Karpas-422 (cell line): ENCODE results near the gene MKNK1. TPM values are rescaled to one million over a fixed set of nuclear protein-coding genes. Genes with fewer than 3 reads are reported as not detected.

Source experiments
- DNase-seq: peaks from one replicate; pipeline ENCODE4 v3.0.0-alpha.2; 2015
- H2AFZ ChIP-seq: fragments of 200-600 bp; sonication (generic); 2 replicates; pipeline ENCODE4 v1.6.1; 2014; ENCODE audit warnings: antibody characterized with exemption, low read length, mixed read lengths
- H3K27ac ChIP-seq: fragments of 200-600 bp; sonication (generic); 2 replicates; pipeline ENCODE4 v1.5.1; 2014; ENCODE audit warnings: mild to moderate bottlenecking, low read length, moderate library complexity
- H3K27me3 ChIP-seq: fragments of 200-600 bp; sonication (generic); 2 replicates; pipeline ENCODE4 v1.6.1; 2014; ENCODE audit warnings: low read length, mixed read lengths
- H3K36me3 ChIP-seq: fragments of 200-600 bp; sonication (generic); 2 replicates; pipeline ENCODE4 v1.6.1; 2014; ENCODE audit warnings: low read length, mixed read lengths; ENCODE audit not compliant: insufficient read depth
- H3K4me1 ChIP-seq: fragments of 200-600 bp; sonication (generic); 2 replicates; pipeline ENCODE4 v1.6.1; 2014; ENCODE audit warnings: mild to moderate bottlenecking, low read length, mixed read lengths
- H3K4me2 ChIP-seq: fragments of 200-600 bp; sonication (generic); 2 replicates; pipeline ENCODE4 v1.6.1; 2014; ENCODE audit warnings: low read length, low read depth, mild to moderate bottlenecking; ENCODE audit not compliant: poor library complexity, severe bottlenecking
- H3K4me3 ChIP-seq: fragments of 200-600 bp; sonication (generic); 2 replicates; pipeline ENCODE4 v1.5.1; 2014; ENCODE audit warnings: mild to moderate bottlenecking, antibody characterized with exemption, low read length, mixed read lengths
- H3K79me2 ChIP-seq: fragments of 200-600 bp; sonication (generic); 2 replicates; pipeline ENCODE4 v1.6.1; 2014; ENCODE audit warnings: mild to moderate bottlenecking, low read length, mixed read lengths
- H3K9ac ChIP-seq: fragments of 200-600 bp; sonication (generic); 2 replicates; pipeline ENCODE4 v1.6.0; 2014; ENCODE audit warnings: low read length
- H3K9me2 ChIP-seq: fragments of 200-600 bp; sonication (generic), shearing (Covaris generic); replicated peaks from 2 replicates; pipeline ENCODE4 v1.6.0; 2014; ENCODE audit warnings: mild to moderate bottlenecking, low read length, moderate library complexity; ENCODE audit not compliant: insufficient read depth
- H3K9me3 ChIP-seq: fragments of 300-700, 200-600 bp; sonication (generic); 2 replicates; pipeline ENCODE4 v1.6.1; 2014; ENCODE audit warnings: low read length, mixed read lengths
- H4K20me1 ChIP-seq: fragments of 200-600 bp; sonication (generic); 2 replicates; pipeline ENCODE4 v1.6.1; 2014; ENCODE audit warnings: mild to moderate bottlenecking, antibody characterized with exemption, low read length, low read depth; ENCODE audit not compliant: insufficient read depth
- total RNA-seq: library from RNA; depleted of rRNA; stranded (reverse); fragments of >200 nt; shearing (Covaris generic); gene quantifications from 2 replicates; pipeline ENCODE4 v1.2.3, GENCODE V29; 2014; ENCODE audit warnings: low replicate concordance

Gene MKNK1
- total RNA-seq, 1 experiment from 2014 or later, result 14.0 TPM

DNA sequence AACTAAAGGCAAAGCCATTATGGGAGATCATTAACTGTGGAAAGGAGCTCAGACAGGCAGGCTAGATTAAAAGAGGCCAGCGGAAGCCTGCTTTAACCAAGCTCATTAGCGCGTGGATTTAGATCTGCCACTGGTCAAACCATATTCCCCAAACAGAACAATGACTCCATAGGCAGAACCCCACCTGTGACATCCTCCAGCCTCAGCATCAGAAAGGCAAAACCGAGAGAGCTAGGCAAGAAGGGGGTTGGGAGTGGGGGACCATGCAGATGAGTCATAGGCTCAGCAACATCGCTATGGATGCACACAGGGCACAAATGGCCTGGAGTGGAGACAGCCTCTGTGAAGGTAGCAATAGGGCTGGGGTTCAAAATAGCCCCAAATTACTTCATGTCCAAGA, 20.6 kb downstream of the MKNK1 start:
- H3K36me3 ChIP-seq, result peaks cover 3% of the 10 kb centered on the region; the same call in 1 of the 2 replicates
- H3K9ac ChIP-seq, result no peak overlapping the region
- no peaks in the 10 kb centered on the region for H3K4me1 ChIP-seq
- no peaks in the 10 kb centered on the region for H3K27me3 ChIP-seq
- no peak overlapping the region for H3K4me3 ChIP-seq
- no peak for DNase-seq
- H3K4me2 ChIP-seq, result no peak overlapping the region
- H3K9me2 ChIP-seq, result no peaks in the 10 kb centered on the region
- H4K20me1 ChIP-seq, result no peaks in the 10 kb centered on the region
- H3K27ac ChIP-seq, result no peak overlapping the region
- H3K9me3 ChIP-seq, result no peaks in the 10 kb centered on the region
- H3K79me2 ChIP-seq, result no peaks in the 10 kb centered on the region
- H2AFZ ChIP-seq, result no peak overlapping the region

DNA sequence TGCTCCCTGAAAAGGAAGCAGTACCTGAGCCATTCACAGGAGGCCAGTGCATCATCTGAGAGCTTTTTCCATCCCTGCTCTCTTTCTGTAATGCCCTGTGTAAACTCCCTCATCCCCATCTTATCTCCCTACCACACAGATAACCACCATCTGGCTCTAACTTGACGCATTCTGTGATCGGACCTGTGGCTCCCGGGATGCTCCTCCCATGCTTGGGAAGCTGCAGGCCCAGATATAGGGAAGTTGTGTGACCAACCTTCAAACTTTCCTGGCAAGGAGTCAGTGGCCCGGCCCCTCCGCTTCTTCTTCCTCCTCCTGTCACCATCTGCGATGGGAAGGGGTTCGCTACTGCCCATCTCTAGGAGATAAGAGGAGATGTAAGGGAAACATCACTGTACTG, 21.1 kb downstream of the MKNK1 start:
- Histone ChIP-seq H3K4me1 (no peaks in the 10 kb centered on the region), H2AFZ (no peak overlapping the region), H4K20me1 (no peaks in the 10 kb centered on the region), H3K4me2 (no peak overlapping the region), H3K9ac (no peak overlapping the region), H3K79me2 (no peaks in the 10 kb centered on the region), H3K27me3 (no peaks in the 10 kb centered on the region), H3K27ac (no peak overlapping the region), H3K4me3 (no peak overlapping the region), H3K9me3 (no peaks in the 10 kb centered on the region), H3K36me3 (peaks cover 2% of the 10 kb centered on the region; the same call in 1 of the 2 replicates), H3K9me2 (no peaks in the 10 kb centered on the region)
- no peak for DNase-seq

DNA sequence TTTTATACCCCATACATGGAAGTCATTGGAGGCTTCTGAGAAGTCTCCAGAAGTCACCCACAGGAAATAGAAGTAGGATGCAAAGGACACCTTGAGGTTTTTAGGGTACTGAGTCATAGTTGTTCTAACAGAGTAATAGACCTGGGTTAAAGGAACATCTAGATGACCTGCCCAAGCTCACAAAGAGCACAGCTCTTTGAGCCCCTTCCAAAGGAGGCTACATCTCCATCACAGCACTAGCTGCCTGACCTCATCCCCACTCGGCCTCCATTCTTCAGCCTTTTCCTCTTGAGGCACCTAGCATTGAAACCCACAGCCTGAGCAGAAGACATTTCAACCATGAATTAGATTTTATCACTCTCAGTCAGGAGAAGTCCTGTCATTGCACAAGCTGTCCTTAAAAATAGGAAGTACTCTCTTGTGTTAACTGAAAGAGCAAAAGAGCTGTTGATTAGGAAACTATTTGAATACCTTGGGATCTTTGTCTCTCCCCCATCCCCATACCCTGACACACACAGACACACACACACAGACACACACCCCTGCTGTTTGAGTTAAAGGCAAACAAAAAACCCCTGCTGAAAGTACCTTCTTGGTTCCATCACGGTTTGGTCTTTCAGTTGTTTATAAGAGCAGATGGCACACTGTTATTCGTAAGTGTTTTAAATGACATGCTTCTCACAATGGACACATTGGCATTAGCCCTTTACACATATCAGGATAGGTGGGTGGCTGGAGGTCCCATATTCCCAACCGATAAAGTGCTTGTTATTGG, 22.2 kb downstream of the MKNK1 start:
- H2AFZ ChIP-seq, result no peak overlapping the region
- H3K4me2 ChIP-seq, result no peak overlapping the region
- H3K4me3 ChIP-seq, result no peak overlapping the region
- H3K27me3 ChIP-seq, result no peaks in the 10 kb centered on the region
- H3K9me3 ChIP-seq, result no peaks in the 10 kb centered on the region
- no peaks in the 10 kb centered on the region for H3K36me3 ChIP-seq
- H3K4me1 ChIP-seq, result no peaks in the 10 kb centered on the region
- no peaks in the 10 kb centered on the region for H3K79me2 ChIP-seq
- no peak overlapping the region for H3K9ac ChIP-seq
- H3K27ac ChIP-seq, result no peak overlapping the region
- DNase-seq, result no peak
- H4K20me1 ChIP-seq, result no peaks in the 10 kb centered on the region
- no peaks in the 10 kb centered on the region for H3K9me2 ChIP-seq

DNA sequence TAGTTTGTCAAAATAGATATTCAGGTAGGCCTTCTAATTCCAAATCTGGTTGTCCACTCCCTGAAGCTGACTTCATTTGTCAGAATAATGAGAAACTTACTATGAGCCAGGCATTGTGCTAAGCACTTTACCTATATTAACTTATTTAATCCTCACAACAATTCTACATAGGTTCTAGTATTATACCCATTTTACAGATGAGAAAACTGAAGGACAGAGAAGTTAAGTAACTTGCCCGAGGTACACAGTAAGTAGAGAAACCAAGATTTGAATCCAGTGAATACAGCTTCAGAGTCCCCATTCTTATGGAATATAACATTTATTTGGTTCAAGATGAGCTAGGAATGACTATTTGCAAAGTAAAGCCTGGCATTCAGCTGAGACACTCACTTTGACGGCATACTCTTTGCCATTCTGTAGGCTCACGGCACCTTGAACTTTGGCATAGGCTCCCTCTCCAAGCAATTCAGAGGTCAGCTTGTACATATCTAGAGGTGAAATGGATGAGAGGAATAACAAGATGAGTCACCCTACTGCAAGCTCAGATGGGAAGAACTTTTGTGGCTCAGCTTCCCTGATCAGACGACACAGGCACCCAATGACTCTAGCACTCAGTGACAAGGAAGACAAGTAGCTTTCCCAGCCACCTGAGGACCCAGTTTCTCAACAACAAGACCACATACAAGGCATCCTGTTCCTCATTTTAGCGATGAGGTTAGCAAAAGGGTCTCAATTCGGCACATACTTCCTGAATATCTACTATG, 23.7 kb downstream of the MKNK1 start:
- no peaks in the 10 kb centered on the region for H3K4me1 ChIP-seq
- no peaks in the 10 kb centered on the region for H4K20me1 ChIP-seq

DNA sequence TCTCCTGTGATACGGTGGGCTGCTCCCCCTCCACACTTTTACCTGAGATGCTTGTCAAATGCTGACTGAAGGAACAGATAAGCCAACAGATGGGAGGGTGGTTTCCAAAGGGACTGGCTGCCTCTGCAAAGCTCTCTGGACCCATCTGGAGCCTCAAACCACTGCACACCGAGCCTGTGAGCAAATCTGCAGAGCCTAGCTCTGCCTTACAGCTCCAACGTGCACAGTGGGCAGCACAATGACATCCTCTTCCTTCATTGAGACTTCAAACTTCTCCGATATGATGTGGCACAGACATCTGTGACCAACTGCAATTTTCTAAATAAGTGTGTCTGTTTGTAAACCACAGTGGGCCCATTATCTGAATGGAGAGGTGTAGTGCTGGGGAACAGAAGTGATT, 26.4 kb downstream of the MKNK1 start:
- DNase-seq, result no peak
- Histone ChIP-seq H3K9ac (no peak overlapping the region), H3K27me3 (no peaks in the 10 kb centered on the region), H3K9me2 (no peaks in the 10 kb centered on the region), H3K4me1 (no peaks in the 10 kb centered on the region), H3K9me3 (no peaks in the 10 kb centered on the region), H3K79me2 (no peaks in the 10 kb centered on the region), H3K4me3 (no peak overlapping the region), H3K36me3 (no peaks in the 10 kb centered on the region), H2AFZ (no peak overlapping the region), H4K20me1 (no peaks in the 10 kb centered on the region), H3K27ac (no peak overlapping the region), H3K4me2 (no peak overlapping the region)

More for the DNA sequence above, 23.7 kb downstream of the MKNK1 start:
- no peak for DNase-seq
- no peak overlapping the region for H3K27ac ChIP-seq
- no peak overlapping the region for H3K9ac ChIP-seq
- no peaks in the 10 kb centered on the region for H3K36me3 ChIP-seq
- no peaks in the 10 kb centered on the region for H3K9me2 ChIP-seq
- H2AFZ ChIP-seq, result no peak overlapping the region
- no peaks in the 10 kb centered on the region for H3K9me3 ChIP-seq
- H3K79me2 ChIP-seq, result no peaks in the 10 kb centered on the region
- no peak overlapping the region for H3K4me3 ChIP-seq
- H3K27me3 ChIP-seq, result no peaks in the 10 kb centered on the region
- H3K4me2 ChIP-seq, result no peak overlapping the region

DNA sequence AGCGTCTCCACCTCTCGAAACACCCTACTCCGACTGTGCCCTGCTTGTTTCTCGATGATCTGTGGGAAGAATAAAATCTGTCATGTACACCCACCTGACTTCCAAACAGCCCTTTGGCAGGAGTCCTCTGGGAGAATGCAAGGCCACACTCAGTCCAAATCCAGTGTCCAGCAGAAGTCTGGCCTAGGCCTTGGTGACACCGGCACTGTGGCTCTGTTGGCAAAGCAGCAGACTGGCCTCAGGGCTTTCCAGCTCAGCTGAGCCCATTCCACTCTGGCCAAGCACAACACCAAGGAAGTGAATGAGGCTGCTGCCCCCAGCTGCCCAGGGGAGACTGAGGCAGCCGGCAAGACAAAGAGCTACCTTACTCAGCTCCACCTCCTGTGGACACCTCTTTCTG, 27.5 kb downstream of the MKNK1 start:
- H3K4me1 ChIP-seq, result no peaks in the 10 kb centered on the region
- no peak for DNase-seq
- H4K20me1 ChIP-seq, result no peaks in the 10 kb centered on the region
- no peaks in the 10 kb centered on the region for H3K9me3 ChIP-seq
- H3K27ac ChIP-seq, result no peak overlapping the region
- no peak overlapping the region for H2AFZ ChIP-seq
- no peak overlapping the region for H3K4me2 ChIP-seq
- H3K4me3 ChIP-seq, result no peak overlapping the region
- H3K27me3 ChIP-seq, result no peaks in the 10 kb centered on the region
- H3K9me2 ChIP-seq, result no peaks in the 10 kb centered on the region
- no peaks in the 10 kb centered on the region for H3K79me2 ChIP-seq
- no peaks in the 10 kb centered on the region for H3K36me3 ChIP-seq
- no peak overlapping the region for H3K9ac ChIP-seq

DNA sequence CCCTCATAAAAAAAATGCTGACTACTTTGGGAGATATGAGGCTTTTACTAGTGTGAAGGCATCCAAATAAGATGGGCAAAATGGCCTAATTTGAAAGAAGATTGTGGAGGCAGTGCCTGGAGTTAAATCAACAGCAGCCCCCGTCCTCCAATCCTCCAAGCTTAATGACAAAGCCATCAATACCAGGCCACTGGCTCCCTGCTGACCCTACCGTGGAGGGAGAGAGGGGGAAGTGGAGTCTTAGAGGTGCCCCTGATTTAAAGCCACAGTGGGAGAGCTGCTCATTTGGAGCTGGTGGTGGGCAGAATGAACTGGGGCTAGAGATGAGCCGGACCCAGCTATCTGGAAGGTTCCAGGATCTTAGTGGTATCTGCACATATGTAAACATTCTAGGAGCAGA, 28.3 kb downstream of the MKNK1 start:
- H3K27me3 ChIP-seq, result no peaks in the 10 kb centered on the region
- no peak overlapping the region for H3K4me3 ChIP-seq
- no peaks in the 10 kb centered on the region for H3K9me3 ChIP-seq
- no peaks in the 10 kb centered on the region for H3K9me2 ChIP-seq
- no peak overlapping the region for H3K4me2 ChIP-seq
- H3K9ac ChIP-seq, result no peak overlapping the region
- no peaks in the 10 kb centered on the region for H3K36me3 ChIP-seq
- no peak overlapping the region for H2AFZ ChIP-seq
- H3K4me1 ChIP-seq, result no peaks in the 10 kb centered on the region
- no peak for DNase-seq
- H4K20me1 ChIP-seq, result no peaks in the 10 kb centered on the region
- no peaks in the 10 kb centered on the region for H3K79me2 ChIP-seq
- H3K27ac ChIP-seq, result no peak overlapping the region

DNA sequence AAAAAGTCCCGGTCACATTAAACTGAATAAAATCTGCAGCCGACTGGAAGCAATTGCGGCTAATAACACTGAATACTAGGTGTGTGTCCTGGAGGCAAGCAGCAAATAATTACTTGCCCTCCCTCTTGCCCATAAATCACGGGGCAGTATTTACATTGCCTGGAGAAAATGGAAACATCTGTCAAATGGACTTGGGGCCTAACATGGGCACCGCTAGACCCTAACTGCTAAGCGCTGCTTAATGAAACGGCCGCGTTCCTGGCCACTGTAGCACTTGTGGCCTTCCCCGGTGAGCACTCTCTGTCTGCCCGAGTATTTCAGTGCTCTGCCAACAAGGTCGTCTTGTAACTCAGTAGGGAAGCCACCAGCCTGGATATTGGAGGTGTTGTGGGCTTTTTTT, 28.8 kb downstream of the MKNK1 start:
- no peak overlapping the region for H3K4me2 ChIP-seq
- no peaks in the 10 kb centered on the region for H3K36me3 ChIP-seq
- H3K9me3 ChIP-seq, result no peaks in the 10 kb centered on the region
- no peaks in the 10 kb centered on the region for H3K9me2 ChIP-seq
- no peak overlapping the region for H3K4me3 ChIP-seq
- no peaks in the 10 kb centered on the region for H4K20me1 ChIP-seq
- H3K4me1 ChIP-seq, result no peaks in the 10 kb centered on the region
- H3K27me3 ChIP-seq, result no peaks in the 10 kb centered on the region
- H2AFZ ChIP-seq, result no peak overlapping the region
- no peaks in the 10 kb centered on the region for H3K79me2 ChIP-seq
- H3K27ac ChIP-seq, result no peak overlapping the region
- DNase-seq, result no peak
- no peak overlapping the region for H3K9ac ChIP-seq
